NCI-H774 (cell line): Measurements from ENCODE around the gene PLCB1.
A peak's percentile ranks its signal among the peaks of the same experiment; 100 is the strongest.
"Not testable (repeated sequence)": the region's sequence is repeated elsewhere in the genome, so short reads cannot be mapped to it uniquely, and the experiment has no call there.

ENCODE experiments used
- DNase-seq: peaks from one replicate; lab custom pipeline; 2025; lab: John Stamatoyannopoulos, UW

PLCB1 gene

GRCh38 chr20:8602389-8603116 lies 470.5 kb downstream of the PLCB1 start:
- no peak for DNase-seq

- no peak for DNase-seq
These were observed 476.4 kb downstream of the PLCB1 start for GRCh38 chr20:8608470-8608869.

- DNase-seq: no peak
These were observed 484.7 kb downstream of the PLCB1 start for GRCh38 chr20:8616792-8617191.

- no peak for DNase-seq
These were observed 488.9 kb downstream of the PLCB1 start for GRCh38 chr20:8621001-8621400.

GRCh38 chr20:8624046-8624445 lies 492.0 kb downstream of the PLCB1 start:
- no peak for DNase-seq

- DNase-seq: no peak
These were observed 492.6 kb downstream of the PLCB1 start for GRCh38 chr20:8624616-8625015.

GRCh38 chr20:8627340-8628004 lies 495.4 kb downstream of the PLCB1 start:
- DNase-seq: no peak

- DNase-seq: no peak
These were observed 499.2 kb downstream of the PLCB1 start for GRCh38 chr20:8631271-8631670.

- DNase-seq: no peak
These were observed 501.3 kb downstream of the PLCB1 start for GRCh38 chr20:8633366-8633765.

GRCh38 chr20:8635048-8635572 lies 503.0 kb downstream of the PLCB1 start:
- no peak for DNase-seq

GRCh38 chr20:8635837-8636236 lies 503.8 kb downstream of the PLCB1 start:
- no peak for DNase-seq

GRCh38 chr20:8639112-8639778 lies 507.2 kb downstream of the PLCB1 start:
- peak; percentile 23 for DNase-seq

GRCh38 chr20:8640461-8640860 lies 508.4 kb downstream of the PLCB1 start:
- DNase-seq: no peak

GRCh38 chr20:8642247-8642646 lies 510.2 kb downstream of the PLCB1 start:
- no peak for DNase-seq

GRCh38 chr20:8644468-8644867 lies 512.4 kb downstream of the PLCB1 start:
- not testable (repeated sequence) for DNase-seq

GRCh38 chr20:8645326-8645725 lies 513.3 kb downstream of the PLCB1 start:
- no peak for DNase-seq

- DNase-seq: no peak
These were observed 514.0 kb downstream of the PLCB1 start for GRCh38 chr20:8646033-8646441.

GRCh38 chr20:8646716-8647115 lies 514.6 kb downstream of the PLCB1 start:
- no peak for DNase-seq

- no peak for DNase-seq
These were observed 515.9 kb downstream of the PLCB1 start for GRCh38 chr20:8647961-8648441.

GRCh38 chr20:8648466-8648865 lies 516.4 kb downstream of the PLCB1 start:
- no peak for DNase-seq

- no peak for DNase-seq
These were observed 520.3 kb downstream of the PLCB1 start for GRCh38 chr20:8652396-8652795.

GRCh38 chr20:8654486-8654885 lies 522.4 kb downstream of the PLCB1 start:
- no peak for DNase-seq

GRCh38 chr20:8656335-8656734 lies 524.3 kb downstream of the PLCB1 start:
- DNase-seq: peak; percentile 8
